Measurements from ENCODE around the gene IGHMBP2. TPM values are rescaled to one million over a fixed set of nuclear protein-coding genes. Genes with fewer than 3 reads are reported as not detected.

The IGHMBP2 gene
- total RNA-seq, 4 donors from 2014 or later = 30.2 to 59.5 (median 49.2) TPM

GRCh38 chr11:68954836-68955606, 51.3 kb downstream of the IGHMBP2 start:
- peak overlapping the region in 2 of 4 donors; percentile 5 to 44 for H3K27ac ChIP-seq
- H3K4me3 ChIP-seq = no peak overlapping the region
- peak in 2 of 3 donors; percentile 67 to 70 for DNase-seq
- H3K4me1 ChIP-seq = peaks cover 0 to 19% (median 0%) of the 10 kb centered on the region in 4 donors
- H3K36me3 ChIP-seq = no peaks in the 10 kb centered on the region
- H3K27me3 ChIP-seq = no peaks in the 10 kb centered on the region
- TF ChIP-seq POLR2A (IDR thresholded peaks at IDR 0.05) = no peak
- TF ChIP-seq CTCF (IDR thresholded peaks at IDR 0.05) = no peak
- no peaks in the 10 kb centered on the region for H3K9me3 ChIP-seq

GRCh38 chr11:68955607-68955958, 51.9 kb downstream of the IGHMBP2 start:
- Histone ChIP-seq H3K4me3 (no peak overlapping the region), H3K9me3 (no peaks in the 10 kb centered on the region), H3K27ac (peak overlapping the region in 2 of 4 donors; percentile 5 to 44), H3K4me1 (peaks cover 0 to 19% (median 0%) of the 10 kb centered on the region in 4 donors), H3K27me3 (no peaks in the 10 kb centered on the region), H3K36me3 (no peaks in the 10 kb centered on the region)
- TF ChIP-seq POLR2A (IDR thresholded peaks at IDR 0.05) = no peak
- no peak for TF ChIP-seq CTCF (IDR thresholded peaks at IDR 0.05)
- DNase-seq = no peak

- peaks cover 0 to 19% (median 0%) of the 10 kb centered on the region in 4 donors for H3K4me1 ChIP-seq
- no peak overlapping the region for H3K4me3 ChIP-seq
- H3K27me3 ChIP-seq = no peaks in the 10 kb centered on the region
- H3K27ac ChIP-seq = peak overlapping the region in 1 of 4 donors; percentile 35
- no peaks in the 10 kb centered on the region for H3K9me3 ChIP-seq
- no peaks in the 10 kb centered on the region for H3K36me3 ChIP-seq
- DNase-seq = no peak
- TF ChIP-seq CTCF (IDR thresholded peaks at IDR 0.05) = peak in 1 of 6 experiments; percentile 26
- no peak for TF ChIP-seq POLR2A (IDR thresholded peaks at IDR 0.05)
Observed at GRCh38 chr11:68956142-68956541, 52.5 kb downstream of the IGHMBP2 start.

GRCh38 chr11:68956547-68957254, 53.0 kb downstream of the IGHMBP2 start:
- peaks cover 0 to 19% (median 0%) of the 10 kb centered on the region in 4 donors for H3K4me1 ChIP-seq
- peak overlapping the region in 1 of 4 donors; percentile 35 for H3K27ac ChIP-seq
- DNase-seq = no peak
- H3K36me3 ChIP-seq = no peaks in the 10 kb centered on the region
- H3K9me3 ChIP-seq = no peaks in the 10 kb centered on the region
- no peak overlapping the region for H3K4me3 ChIP-seq
- H3K27me3 ChIP-seq = no peaks in the 10 kb centered on the region
- TF ChIP-seq CTCF (IDR thresholded peaks at IDR 0.05) (no peak), POLR2A (IDR thresholded peaks at IDR 0.05) (no peak)

GRCh38 chr11:68958211-68958610, 54.5 kb downstream of the IGHMBP2 start:
- Histone ChIP-seq H3K36me3 (no peaks in the 10 kb centered on the region), H3K27me3 (no peaks in the 10 kb centered on the region), H3K4me3 (no peak overlapping the region), H3K27ac (no peak overlapping the region), H3K9me3 (no peaks in the 10 kb centered on the region), H3K4me1 (peaks cover 0 to 19% (median 0%) of the 10 kb centered on the region in 4 donors)
- no peak for TF ChIP-seq POLR2A (IDR thresholded peaks at IDR 0.05)
- TF ChIP-seq CTCF (IDR thresholded peaks at IDR 0.05) = no peak
- no peak for DNase-seq
